WTC11 (cell line): ENCODE data around the gene ANKS3. TPM values are rescaled to one million over a fixed set of nuclear protein-coding genes. Genes with fewer than 3 reads are reported as not detected.

Source experiments
- ATAC-seq: fragments of 200-7000 bp; cut with Tn5 transposase; 2 replicates; pipeline ENCODE4 v1.10.0; 2021; ENCODE audit warnings: mild to moderate bottlenecking, moderate library complexity
- CTCF ChIA-PET: fragments of 300-600 bp; sonication (Branson Sonifier 250); formaldehyde crosslinking; loops from one replicate; lab custom pipeline; 2021; ENCODE audit warnings: antibody characterized with exemption; lab: Charles Lee
- POLR2A ChIA-PET: fragments of 350-600 bp; sonication (Branson Sonifier 250); formaldehyde crosslinking; loops from one replicate; lab custom pipeline; 2021; ENCODE audit warnings: antibody characterized with exemption; lab: Charles Lee
- DNase-seq: peaks from one replicate; pipeline ENCODE4 v3.0.0; 2021; ENCODE audit warnings: low spot score
- H3K27ac Mint-ChIP-seq: 2 replicates; pipeline ENCODE4 v1.8.0; 2021; ENCODE audit warnings: mixed read lengths
- H3K27me3 Mint-ChIP-seq: 2 replicates; pipeline ENCODE4 v1.8.0; 2021; ENCODE audit warnings: low read depth, mild to moderate bottlenecking, moderate library complexity, mixed read lengths
- H3K36me3 Mint-ChIP-seq: 2 replicates; pipeline ENCODE4 v1.8.0; 2021; ENCODE audit warnings: mixed read lengths
- H3K4me1 Mint-ChIP-seq: 2 replicates; pipeline ENCODE4 v1.8.0; 2022; ENCODE audit warnings: mixed read lengths
- H3K4me3 Mint-ChIP-seq: 2 replicates; pipeline ENCODE4 v1.8.0; 2021; ENCODE audit warnings: mild to moderate bottlenecking, moderate library complexity, mixed read lengths
- H3K9me3 Mint-ChIP-seq: 2 replicates; pipeline ENCODE4 v1.8.0; 2021; ENCODE audit warnings: mixed read lengths
- CBFB ChIP-seq: sonication (generic); formaldehyde crosslinking; IDR thresholded peaks from 2 replicates; pipeline ENCODE4 v1.8.1; 2022; ENCODE audit warnings: mild to moderate bottlenecking, low read depth, missing genetic modification reagents
- CREB1 ChIP-seq: sonication (generic); formaldehyde crosslinking; IDR thresholded peaks from 2 replicates; pipeline ENCODE4 v1.8.0; 2023; ENCODE audit warnings: mild to moderate bottlenecking, missing genetic modification reagents
- ELF4 ChIP-seq: sonication (generic); formaldehyde crosslinking; IDR thresholded peaks from 2 replicates; pipeline ENCODE4 v1.8.1; 2022; ENCODE audit warnings: low read depth, mild to moderate bottlenecking, moderate library complexity, missing genetic modification reagents
- GABPB1 ChIP-seq: sonication (generic); formaldehyde crosslinking; IDR thresholded peaks from 2 replicates; pipeline ENCODE4 v1.8.1; 2023; ENCODE audit warnings: mild to moderate bottlenecking, missing genetic modification reagents
- GRHL2 ChIP-seq: fragments of 250-450 bp; sonication (Bioruptor Pico); IDR thresholded peaks from 2 replicates; pipeline ENCODE4 v1.8.0; 2022; ENCODE audit warnings: mild to moderate bottlenecking, moderate library complexity; ENCODE audit not compliant: insufficient replicate concordance, severe bottlenecking
- KAT7 ChIP-seq: sonication (generic); formaldehyde crosslinking; IDR thresholded peaks from 2 replicates; pipeline ENCODE4 v1.8.1; 2023; ENCODE audit warnings: missing genetic modification reagents, mild to moderate bottlenecking, borderline replicate concordance
- NR2C2 ChIP-seq: sonication (generic); formaldehyde crosslinking; IDR thresholded peaks from 2 replicates; pipeline ENCODE4 v1.8.0; 2022; ENCODE audit warnings: mild to moderate bottlenecking, missing genetic modification reagents
- PRRX2 ChIP-seq: fragments of 250-450 bp; sonication (Bioruptor Pico); IDR thresholded peaks from 2 replicates; pipeline ENCODE4 v1.8.0; 2021; ENCODE audit warnings: mild to moderate bottlenecking
- RORB ChIP-seq: fragments of 250-450 bp; sonication (Bioruptor Pico); IDR thresholded peaks from 2 replicates; pipeline ENCODE4 v1.9.0; 2021; ENCODE audit warnings: mild to moderate bottlenecking
- TCF7 ChIP-seq: sonication (generic); formaldehyde crosslinking; IDR thresholded peaks from 2 replicates; pipeline ENCODE4 v1.8.0; 2022; ENCODE audit warnings: mild to moderate bottlenecking, low read depth, missing genetic modification reagents, moderate library complexity
- TP53 ChIP-seq: sonication (generic); formaldehyde crosslinking; IDR thresholded peaks from 2 replicates; pipeline ENCODE4 v1.8.1; 2023; ENCODE audit warnings: mild to moderate bottlenecking, missing genetic modification reagents
- ZNF232 ChIP-seq: sonication (generic); formaldehyde crosslinking; IDR thresholded peaks from 2 replicates; pipeline ENCODE4 v1.8.0; 2022; ENCODE audit warnings: mild to moderate bottlenecking, missing genetic modification reagents
- total RNA-seq: library from RNA; stranded (reverse); gene quantifications from 3 replicates; pipeline ENCODE4 v1.2.3, GENCODE V29; 2021
- TF ChIP-seq, protein P1 (sequence below): sonication (generic); formaldehyde crosslinking; IDR thresholded peaks from 2 replicates; pipeline ENCODE4 v1.8.0; 2023; ENCODE audit warnings: missing genetic modification reagents, mild to moderate bottlenecking, borderline replicate concordance
- TF ChIP-seq, protein P2 (sequence below): sonication (generic); formaldehyde crosslinking; IDR thresholded peaks from 2 replicates; pipeline ENCODE4 v1.8.0; 2022; ENCODE audit warnings: mild to moderate bottlenecking, missing genetic modification reagents
- TF ChIP-seq, protein P3 (sequence below): sonication (generic); formaldehyde crosslinking; IDR thresholded peaks from 2 replicates; pipeline ENCODE4 v1.8.0; 2022; ENCODE audit warnings: mild to moderate bottlenecking, missing genetic modification reagents
- TF ChIP-seq, protein P4 (sequence below): sonication (generic); formaldehyde crosslinking; IDR thresholded peaks from 2 replicates; pipeline ENCODE4 v1.8.1; 2022; ENCODE audit warnings: low read depth, missing genetic modification reagents, borderline replicate concordance
- TF ChIP-seq, protein P5 (sequence below): sonication (generic); formaldehyde crosslinking; IDR thresholded peaks from 2 replicates; pipeline ENCODE4 v1.8.1; 2023; ENCODE audit warnings: mild to moderate bottlenecking, moderate library complexity, missing genetic modification reagents
- TF ChIP-seq, protein P6 (sequence below): sonication (generic); formaldehyde crosslinking; IDR thresholded peaks from 2 replicates; pipeline ENCODE4 v1.8.1; 2022; ENCODE audit warnings: missing genetic modification reagents, borderline replicate concordance
- TF ChIP-seq, protein P7 (sequence below): fragments of 250-450 bp; sonication (Bioruptor Pico); IDR thresholded peaks from 2 replicates; pipeline ENCODE4 v1.9.0; 2021; ENCODE audit warnings: mild to moderate bottlenecking

ANKS3 gene
- total RNA-seq, 1 experiment from 2014 or later, result 35.6 TPM

DNA sequence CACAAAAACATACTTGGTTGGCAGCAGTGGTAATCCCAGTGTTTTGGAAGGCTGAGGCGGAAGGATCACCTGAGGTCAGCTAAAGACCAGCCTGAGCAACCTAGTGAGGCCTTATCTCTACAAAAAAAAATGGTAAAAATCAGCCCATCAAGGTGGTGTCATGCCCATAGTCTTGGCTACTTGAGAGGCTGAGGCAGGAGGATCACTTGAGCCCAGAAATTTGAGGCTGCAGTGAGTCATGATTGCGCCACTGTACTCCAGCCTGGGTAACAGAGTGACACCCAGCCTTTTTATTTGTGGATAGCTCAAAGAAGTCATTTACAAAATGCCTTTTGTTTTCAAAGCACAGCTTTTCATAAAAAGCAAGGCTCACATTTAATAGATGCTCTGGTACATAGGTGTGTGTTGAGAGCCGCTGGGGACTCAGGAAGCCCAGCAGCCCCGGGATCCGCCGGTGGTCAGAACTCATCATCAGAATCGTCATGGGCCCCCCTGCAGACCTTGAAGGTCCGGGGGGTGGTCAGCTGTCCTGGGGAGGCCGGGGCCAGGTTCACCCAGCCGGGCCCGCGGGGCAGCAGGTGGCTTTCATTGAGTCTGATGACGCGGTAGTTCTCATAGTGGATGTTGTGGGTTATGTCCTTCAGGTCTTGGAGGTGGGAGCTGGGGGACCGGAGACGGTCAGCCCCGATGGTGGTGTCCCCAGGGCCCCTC is 43.4 kb upstream of the ANKS3 start:
- no peak for ATAC-seq
- Mint-ChIP-seq H3K27ac (no peak overlapping the region), H3K4me3 (no peak overlapping the region), H3K27me3 (no peaks in the 10 kb centered on the region), H3K9me3 (no peaks in the 10 kb centered on the region), H3K4me1 (no peaks in the 10 kb centered on the region), H3K36me3 (no peaks in the 10 kb centered on the region)
- DNase-seq, result no peak
- no peak for TF ChIP-seq KAT7
- TF ChIP-seq, protein P1, sequence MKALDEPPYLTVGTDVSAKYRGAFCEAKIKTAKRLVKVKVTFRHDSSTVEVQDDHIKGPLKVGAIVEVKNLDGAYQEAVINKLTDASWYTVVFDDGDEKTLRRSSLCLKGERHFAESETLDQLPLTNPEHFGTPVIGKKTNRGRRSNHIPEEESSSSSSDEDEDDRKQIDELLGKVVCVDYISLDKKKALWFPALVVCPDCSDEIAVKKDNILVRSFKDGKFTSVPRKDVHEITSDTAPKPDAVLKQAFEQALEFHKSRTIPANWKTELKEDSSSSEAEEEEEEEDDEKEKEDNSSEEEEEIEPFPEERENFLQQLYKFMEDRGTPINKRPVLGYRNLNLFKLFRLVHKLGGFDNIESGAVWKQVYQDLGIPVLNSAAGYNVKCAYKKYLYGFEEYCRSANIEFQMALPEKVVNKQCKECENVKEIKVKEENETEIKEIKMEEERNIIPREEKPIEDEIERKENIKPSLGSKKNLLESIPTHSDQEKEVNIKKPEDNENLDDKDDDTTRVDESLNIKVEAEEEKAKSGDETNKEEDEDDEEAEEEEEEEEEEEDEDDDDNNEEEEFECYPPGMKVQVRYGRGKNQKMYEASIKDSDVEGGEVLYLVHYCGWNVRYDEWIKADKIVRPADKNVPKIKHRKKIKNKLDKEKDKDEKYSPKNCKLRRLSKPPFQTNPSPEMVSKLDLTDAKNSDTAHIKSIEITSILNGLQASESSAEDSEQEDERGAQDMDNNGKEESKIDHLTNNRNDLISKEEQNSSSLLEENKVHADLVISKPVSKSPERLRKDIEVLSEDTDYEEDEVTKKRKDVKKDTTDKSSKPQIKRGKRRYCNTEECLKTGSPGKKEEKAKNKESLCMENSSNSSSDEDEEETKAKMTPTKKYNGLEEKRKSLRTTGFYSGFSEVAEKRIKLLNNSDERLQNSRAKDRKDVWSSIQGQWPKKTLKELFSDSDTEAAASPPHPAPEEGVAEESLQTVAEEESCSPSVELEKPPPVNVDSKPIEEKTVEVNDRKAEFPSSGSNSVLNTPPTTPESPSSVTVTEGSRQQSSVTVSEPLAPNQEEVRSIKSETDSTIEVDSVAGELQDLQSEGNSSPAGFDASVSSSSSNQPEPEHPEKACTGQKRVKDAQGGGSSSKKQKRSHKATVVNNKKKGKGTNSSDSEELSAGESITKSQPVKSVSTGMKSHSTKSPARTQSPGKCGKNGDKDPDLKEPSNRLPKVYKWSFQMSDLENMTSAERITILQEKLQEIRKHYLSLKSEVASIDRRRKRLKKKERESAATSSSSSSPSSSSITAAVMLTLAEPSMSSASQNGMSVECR (CRISPR knock-in tag), result no peak
- no peak for TF ChIP-seq TP53 (CRISPR knock-in tag)
- TF ChIP-seq GRHL2 (CRISPR knock-in tag), result no peak
- TF ChIP-seq PRRX2, result no peak
- no peak for TF ChIP-seq CREB1
- TF ChIP-seq CBFB (CRISPR knock-in tag), result no peak
- TF ChIP-seq, protein P2, sequence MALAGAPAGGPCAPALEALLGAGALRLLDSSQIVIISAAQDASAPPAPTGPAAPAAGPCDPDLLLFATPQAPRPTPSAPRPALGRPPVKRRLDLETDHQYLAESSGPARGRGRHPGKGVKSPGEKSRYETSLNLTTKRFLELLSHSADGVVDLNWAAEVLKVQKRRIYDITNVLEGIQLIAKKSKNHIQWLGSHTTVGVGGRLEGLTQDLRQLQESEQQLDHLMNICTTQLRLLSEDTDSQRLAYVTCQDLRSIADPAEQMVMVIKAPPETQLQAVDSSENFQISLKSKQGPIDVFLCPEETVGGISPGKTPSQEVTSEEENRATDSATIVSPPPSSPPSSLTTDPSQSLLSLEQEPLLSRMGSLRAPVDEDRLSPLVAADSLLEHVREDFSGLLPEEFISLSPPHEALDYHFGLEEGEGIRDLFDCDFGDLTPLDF (CRISPR knock-in tag), result no peak
- TF ChIP-seq, protein P3, sequence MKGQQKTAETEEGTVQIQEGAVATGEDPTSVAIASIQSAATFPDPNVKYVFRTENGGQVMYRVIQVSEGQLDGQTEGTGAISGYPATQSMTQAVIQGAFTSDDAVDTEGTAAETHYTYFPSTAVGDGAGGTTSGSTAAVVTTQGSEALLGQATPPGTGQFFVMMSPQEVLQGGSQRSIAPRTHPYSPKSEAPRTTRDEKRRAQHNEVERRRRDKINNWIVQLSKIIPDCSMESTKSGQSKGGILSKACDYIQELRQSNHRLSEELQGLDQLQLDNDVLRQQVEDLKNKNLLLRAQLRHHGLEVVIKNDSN (CRISPR knock-in tag), result no peak
- TF ChIP-seq NR2C2 (CRISPR knock-in tag), result no peak
- TF ChIP-seq ZNF232 (CRISPR knock-in tag), result no peak
- TF ChIP-seq, protein P4, sequence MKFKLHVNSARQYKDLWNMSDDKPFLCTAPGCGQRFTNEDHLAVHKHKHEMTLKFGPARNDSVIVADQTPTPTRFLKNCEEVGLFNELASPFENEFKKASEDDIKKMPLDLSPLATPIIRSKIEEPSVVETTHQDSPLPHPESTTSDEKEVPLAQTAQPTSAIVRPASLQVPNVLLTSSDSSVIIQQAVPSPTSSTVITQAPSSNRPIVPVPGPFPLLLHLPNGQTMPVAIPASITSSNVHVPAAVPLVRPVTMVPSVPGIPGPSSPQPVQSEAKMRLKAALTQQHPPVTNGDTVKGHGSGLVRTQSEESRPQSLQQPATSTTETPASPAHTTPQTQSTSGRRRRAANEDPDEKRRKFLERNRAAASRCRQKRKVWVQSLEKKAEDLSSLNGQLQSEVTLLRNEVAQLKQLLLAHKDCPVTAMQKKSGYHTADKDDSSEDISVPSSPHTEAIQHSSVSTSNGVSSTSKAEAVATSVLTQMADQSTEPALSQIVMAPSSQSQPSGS (CRISPR knock-in tag), result no peak
- TF ChIP-seq, protein P5, sequence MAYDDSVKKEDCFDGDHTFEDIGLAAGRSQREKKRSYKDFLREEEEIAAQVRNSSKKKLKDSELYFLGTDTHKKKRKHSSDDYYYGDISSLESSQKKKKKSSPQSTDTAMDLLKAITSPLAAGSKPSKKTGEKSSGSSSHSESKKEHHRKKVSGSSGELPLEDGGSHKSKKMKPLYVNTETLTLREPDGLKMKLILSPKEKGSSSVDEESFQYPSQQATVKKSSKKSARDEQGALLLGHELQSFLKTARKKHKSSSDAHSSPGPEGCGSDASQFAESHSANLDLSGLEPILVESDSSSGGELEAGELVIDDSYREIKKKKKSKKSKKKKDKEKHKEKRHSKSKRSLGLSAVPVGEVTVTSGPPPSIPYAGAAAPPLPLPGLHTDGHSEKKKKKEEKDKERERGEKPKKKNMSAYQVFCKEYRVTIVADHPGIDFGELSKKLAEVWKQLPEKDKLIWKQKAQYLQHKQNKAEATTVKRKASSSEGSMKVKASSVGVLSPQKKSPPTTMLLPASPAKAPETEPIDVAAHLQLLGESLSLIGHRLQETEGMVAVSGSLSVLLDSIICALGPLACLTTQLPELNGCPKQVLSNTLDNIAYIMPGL, result no peak
- no peak for TF ChIP-seq RORB (CRISPR knock-in tag)
- TF ChIP-seq, protein P6, sequence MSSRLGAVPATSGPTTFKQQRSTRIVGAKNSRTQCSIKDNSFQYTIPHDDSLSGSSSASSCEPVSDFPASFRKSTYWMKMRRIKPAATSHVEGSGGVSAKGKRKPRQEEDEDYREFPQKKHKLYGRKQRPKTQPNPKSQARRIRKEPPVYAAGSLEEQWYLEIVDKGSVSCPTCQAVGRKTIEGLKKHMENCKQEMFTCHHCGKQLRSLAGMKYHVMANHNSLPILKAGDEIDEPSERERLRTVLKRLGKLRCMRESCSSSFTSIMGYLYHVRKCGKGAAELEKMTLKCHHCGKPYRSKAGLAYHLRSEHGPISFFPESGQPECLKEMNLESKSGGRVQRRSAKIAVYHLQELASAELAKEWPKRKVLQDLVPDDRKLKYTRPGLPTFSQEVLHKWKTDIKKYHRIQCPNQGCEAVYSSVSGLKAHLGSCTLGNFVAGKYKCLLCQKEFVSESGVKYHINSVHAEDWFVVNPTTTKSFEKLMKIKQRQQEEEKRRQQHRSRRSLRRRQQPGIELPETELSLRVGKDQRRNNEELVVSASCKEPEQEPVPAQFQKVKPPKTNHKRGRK, result no peak
- TF ChIP-seq ELF4 (CRISPR knock-in tag), result no peak
- no peak for TF ChIP-seq GABPB1 (CRISPR knock-in tag)
- TF ChIP-seq, protein P7, sequence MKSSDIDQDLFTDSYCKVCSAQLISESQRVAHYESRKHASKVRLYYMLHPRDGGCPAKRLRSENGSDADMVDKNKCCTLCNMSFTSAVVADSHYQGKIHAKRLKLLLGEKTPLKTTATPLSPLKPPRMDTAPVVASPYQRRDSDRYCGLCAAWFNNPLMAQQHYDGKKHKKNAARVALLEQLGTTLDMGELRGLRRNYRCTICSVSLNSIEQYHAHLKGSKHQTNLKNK (CRISPR knock-in tag), result no peak
- no peak for TF ChIP-seq TCF7
- POLR2A ChIA-PET, result no interaction called here
- CTCF ChIA-PET, result interaction anchor here (1.2 kb wide), 1 partner anchor 94 kb away, joined by 4 read pairs; no protein-coding TSS in a partner anchor
